Left kidney (tissue), 2 donors: ENCODE data around the gene ARHGAP10. TPM values are rescaled to one million over a fixed set of nuclear protein-coding genes. Genes with fewer than 3 reads are reported as not detected.

Experiments
- DNase-seq: peaks from one replicate; pipeline ENCODE4 v3.0.0-alpha.2; 2013
- polyA plus RNA-seq: library from polyadenylated mRNA; unstranded; fragments of 120-200 nt; gene quantifications from one replicate; pipeline ENCODE4 v1.2.1, GENCODE V29; 2013; ENCODE audit not compliant: insufficient read length

ARHGAP10 gene
- polyA plus RNA-seq, 1 donor = 18.4 TPM

DNA sequence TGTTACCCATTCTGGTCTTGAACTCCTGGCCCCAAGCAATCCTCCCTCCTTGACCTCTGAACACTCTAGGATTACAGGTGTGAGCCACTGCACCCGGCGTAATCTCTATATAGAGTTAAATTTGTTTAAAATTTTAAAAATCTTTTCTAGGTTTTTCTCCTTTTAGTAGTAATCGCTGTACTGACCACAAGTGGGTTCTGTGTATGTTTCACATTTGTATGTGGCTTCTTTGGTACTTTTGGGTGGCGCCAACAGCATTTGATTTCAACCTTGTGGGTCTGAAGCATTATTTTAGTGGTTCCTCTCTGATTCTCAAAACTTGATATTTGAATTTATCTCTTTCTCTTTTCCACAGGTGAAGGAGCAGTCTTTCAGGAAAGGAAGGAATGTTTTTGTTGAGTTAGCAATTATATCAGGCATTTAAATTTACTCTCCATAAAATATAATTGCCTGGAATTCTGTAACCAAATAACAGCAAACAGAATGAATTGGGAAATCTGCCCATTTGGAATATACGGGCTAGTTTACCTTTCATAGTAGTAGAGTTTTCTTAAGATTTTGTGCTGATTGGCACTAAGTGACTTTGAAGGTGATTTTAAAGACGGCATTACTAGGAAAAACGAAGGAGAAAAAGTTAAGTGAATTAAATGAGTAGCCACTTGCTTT is 29.5 kb downstream of the ARHGAP10 start:
- no peak for DNase-seq

DNA sequence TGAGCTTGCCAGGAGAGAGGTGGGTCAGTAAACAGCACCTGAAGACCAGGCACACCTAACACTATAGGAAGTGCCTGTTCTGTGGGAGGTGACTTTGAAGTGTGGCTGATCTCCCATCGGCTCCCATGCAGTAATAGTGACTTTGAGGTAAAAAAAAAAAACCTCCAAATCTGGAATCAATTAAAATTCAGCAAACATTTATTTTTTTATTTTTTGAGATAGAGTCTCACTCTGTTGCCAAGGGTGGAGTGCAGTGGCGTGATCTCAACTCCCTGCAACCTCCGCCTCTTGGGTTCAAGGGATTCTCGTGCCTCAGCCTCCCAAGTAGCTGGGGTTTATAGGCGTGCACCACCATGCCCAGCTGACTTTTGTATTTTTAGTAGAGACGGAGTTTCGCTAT is 32.4 kb downstream of the ARHGAP10 start:
- DNase-seq = no peak

DNA sequence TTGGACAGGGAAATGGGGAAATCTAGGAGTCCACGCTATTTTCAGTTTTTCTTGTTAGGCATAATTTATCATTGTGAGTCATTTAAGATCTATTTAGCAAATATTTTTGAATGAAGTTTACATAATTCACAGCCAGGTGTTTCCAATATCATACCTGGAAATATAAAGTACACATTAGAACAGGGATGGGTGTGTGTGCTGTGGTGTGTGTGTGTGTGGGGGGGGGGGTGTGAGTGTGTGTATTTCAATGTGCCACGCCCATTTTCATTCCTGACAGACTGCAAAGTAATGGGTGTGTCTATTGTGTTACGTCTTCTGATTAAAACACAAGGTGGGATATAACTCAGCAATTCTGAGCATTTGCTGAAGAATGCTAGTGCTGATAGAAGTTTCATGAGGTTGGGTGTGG is 33.2 kb downstream of the ARHGAP10 start:
- DNase-seq = no peak

DNA sequence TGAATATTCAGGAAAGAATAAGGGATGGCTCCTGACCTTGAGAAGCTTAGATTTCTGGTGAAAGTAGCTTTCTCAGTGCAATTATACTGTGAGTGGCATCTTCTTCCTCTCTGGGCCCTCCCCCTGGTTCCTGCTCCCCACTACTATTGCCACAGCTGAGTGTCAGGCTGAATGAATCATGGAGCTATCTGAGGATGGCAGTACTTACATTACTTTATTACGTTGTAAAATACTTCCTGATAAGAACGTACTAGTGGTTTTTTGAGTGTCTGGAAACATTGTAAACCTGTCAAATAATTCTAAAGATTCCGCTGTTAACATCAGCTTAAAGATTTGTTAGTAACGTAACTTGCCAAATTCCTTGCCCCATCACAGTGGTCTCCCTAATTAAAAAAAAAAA is 36.2 kb downstream of the ARHGAP10 start:
- no peak for DNase-seq

DNA sequence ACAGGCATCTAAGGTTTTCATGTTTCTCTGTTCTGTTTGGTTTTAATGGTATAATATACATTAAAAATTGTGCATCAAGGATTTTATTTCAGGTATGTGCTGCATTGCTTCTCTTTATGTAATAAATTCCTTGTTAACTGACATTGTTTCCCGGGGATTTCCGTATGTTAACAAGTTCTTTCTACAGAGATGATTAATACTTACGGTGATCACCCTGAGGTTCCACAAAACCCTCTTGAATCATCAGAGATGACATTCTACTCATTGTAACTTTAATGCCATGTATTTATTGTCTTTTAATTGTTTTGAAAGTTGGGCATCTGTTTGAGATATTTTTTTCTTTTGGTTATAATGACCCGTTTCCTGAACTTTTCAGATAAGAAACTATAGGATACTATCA is 37.5 kb downstream of the ARHGAP10 start:
- DNase-seq = no peak

DNA sequence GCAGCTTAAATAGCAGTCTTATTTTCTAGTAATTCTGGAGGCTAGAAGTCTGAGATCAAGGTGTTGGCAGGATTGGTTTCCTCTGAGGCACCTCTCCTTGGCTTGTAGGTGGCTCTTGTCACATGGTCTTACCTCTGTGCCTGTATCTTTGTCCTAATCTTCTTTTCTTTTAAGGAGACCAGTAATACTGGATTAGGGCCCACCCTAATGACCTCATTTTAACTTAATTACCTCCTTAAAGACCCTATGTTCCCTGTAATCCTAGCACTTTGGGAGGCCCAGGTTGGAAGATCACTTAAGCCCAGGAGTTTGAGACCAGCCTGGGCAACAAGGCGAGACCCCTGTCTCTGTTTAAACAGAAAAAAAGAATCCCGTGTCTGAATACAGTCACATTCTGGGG is 38.9 kb downstream of the ARHGAP10 start:
- no peak for DNase-seq

DNA sequence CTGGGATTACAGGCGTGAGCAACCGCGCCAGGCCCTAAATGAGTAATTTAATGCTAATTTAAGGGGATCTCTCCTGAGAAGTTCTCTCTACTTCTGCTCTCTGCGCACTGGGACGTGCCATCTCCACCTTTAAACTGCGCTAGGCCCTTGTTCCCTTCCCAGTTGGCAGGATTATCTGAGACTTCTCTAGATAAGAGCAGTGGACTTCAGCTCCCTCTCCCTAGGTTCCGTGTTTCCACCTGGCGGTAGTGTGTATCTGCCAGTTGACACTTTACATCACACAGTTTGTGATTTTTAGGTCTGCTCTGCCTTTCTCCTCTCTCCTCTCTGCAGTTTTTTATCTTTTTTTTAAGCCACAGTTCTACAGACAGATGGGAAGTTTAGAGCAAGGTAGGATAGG is 40.2 kb downstream of the ARHGAP10 start:
- no peak for DNase-seq

DNA sequence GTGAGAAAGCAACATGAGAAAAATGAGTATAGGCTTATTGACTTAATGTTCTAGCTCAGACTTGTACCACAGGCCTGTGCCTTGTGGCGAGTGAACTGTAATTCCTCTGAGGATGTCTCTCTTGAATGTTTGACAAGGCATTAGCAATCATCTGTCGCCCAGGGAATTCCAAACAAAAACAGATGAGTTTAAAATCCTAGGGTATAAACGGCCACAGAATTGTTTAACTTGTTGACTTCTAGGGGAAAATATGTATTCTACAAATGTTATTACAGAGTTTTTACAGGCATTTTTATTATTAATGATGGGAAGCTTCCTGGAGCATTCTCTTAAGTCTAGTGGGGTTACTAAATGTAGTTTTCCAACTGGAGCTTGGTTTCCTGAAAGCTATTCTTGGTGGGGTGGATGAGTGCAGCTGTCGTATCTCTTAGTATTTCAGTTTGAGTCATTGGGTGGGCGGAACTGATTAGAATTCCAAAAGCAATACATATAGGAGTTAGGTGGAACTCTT is 40.6 kb downstream of the ARHGAP10 start:
- no peak for DNase-seq

DNA sequence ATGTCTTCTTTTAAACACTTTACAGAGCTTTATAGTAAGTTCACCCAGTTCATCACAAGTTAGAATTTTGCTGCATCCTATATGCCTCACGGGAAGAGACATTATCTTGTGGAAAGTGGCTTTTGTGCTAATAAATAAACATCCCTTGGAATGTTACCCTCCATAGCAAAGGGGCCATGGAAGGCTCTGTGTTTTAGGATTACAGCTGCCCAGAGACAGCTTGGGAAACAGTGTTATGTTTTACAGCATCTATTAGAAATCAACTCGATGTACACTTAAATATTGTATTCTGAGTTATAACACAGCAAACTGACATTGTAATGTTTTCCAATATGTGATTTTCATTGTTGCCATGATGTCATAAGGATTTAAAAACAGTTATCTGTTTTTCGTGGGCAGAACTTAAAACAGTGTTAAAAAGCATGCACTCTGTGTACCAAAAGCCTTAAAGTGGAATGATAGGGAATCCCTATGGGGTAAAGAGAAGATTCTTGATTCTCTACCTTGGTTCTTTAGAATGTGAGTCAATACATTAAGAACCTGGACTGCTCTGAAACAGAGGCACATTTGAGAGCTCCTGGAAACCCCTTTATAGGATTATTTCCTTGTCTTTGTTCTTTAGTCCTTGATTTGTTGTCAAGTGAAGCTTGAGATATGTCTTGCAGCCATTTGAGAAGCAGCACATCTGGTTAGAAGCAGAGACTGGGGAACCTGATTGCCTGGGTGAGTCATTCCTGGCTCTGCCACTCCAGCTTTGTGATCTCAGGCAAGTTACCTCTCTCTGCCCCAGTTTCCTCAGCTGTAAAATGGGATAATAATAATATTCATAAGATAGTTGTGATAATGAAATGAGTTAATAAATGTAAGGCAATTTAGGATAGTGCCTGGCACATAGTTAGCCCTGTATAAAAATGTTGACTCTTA is 41.6 kb downstream of the ARHGAP10 start:
- DNase-seq = no peak

DNA sequence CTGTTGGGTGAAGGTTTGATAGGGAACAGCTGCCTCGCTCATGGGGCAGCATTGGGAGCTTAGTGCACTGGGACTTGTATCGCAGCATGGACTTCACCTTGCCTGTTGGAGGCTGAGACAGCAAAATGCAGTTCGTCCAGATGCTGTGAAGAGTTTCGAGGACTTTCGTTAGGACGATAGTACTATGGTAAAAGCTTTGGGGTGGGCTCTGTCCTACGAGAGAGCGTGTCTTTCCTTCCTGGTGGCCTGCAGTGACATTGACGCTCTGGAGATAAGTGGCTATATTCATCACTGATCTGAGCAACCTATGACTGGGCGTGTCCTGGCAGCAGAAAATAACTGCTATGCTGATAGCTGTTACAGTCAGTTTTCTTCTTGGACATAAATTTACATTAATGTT is 44.8 kb downstream of the ARHGAP10 start:
- DNase-seq = no peak

DNA sequence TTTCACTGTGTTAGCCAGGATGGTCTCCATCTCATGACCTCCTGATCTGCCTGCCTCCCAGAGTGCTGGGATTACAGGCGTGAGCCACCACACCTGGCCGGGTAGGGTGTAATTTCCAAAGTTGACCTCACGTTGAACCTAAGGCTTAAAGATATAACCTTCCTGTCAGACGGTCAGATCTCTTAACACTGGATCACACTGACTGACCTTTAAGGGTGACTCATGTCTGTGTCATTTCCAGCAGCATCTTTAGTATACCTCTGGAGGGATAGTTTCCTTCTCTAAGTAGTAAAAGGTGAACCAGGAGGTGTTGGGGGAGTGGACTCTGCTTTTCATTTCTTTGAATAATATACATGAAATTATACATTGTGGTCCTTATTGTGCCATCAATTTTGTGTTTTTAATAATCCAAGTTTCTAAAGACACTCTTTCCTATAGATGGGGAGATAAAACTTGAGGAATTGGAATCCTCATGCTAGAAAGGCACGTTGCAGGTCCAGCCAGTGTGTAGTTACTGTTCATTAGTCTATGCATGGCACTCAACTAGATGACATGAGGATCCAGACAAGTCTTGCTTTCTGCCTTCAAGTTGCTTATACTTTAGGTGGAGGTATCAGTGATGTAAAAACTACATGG is 45.7 kb downstream of the ARHGAP10 start:
- no peak for DNase-seq

DNA sequence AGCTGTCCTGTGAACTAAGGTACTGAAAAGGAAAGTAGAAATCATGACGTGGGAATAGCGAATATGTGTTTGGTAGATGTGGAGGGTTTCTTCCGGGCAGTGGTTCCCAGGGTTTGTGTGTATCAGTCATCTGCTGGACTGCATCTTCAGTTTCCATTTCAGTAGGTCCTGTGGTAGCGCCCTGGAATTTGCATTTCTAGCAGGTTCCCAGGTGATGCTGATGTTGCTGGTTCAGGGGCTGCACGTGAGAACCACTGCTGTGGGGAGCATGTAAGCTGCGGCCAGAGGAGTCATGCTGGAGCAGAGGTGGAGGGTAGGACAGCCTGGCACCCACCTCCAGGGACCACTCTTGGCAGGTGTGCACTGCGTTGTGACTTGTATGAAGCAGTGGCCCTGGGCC is 47.1 kb downstream of the ARHGAP10 start:
- no peak for DNase-seq

DNA sequence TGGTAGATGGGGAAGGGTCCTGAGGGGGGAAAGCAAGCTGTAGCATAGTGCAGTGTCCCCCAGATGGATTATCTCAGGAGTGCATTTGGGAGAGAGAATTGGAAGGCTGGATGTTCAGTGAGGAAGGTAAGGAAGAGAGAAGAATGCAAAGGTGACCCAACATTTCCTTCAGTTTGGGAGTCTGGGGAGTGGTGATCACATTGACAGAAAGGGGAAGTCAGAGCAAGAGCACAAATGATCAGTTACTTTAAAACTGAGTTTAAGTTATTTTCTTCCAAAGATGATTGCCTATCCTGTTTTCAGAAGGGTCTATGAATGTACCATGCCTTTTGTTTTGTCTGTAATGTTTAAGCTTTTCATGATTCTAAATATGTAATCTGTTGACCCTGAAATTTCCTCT is 47.6 kb downstream of the ARHGAP10 start:
- DNase-seq = no peak

DNA sequence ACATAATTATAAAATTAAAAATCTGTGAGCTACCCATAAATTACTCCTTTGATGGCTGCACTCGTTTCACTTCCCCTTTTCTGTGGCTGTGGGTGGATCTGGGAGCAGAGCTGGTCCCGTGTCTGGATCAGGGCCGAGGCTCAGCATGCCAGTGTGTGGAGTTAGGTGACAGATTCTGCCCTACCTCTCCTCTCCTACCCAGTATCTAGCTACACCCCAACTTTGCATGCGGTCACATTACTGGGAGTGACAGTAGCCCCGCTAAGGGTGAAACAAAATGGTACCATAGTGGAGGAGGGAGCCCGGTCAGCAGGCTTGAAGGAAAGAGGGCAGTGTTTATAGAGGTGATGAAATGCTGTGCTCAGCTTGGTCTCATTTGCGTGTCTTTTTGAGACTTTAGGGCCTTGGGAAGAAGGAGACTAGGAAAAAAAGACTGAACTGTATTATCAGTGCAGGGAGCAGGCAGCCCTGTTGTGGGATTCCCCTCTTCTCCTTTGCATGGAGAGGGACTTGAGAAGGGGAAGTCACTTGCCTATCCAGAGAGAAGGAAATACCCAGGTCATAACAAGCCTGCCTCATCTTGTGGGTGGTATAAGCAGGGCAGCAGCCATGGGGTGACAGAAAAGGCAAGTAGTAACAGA is 48.4 kb downstream of the ARHGAP10 start:
- DNase-seq = no peak

DNA sequence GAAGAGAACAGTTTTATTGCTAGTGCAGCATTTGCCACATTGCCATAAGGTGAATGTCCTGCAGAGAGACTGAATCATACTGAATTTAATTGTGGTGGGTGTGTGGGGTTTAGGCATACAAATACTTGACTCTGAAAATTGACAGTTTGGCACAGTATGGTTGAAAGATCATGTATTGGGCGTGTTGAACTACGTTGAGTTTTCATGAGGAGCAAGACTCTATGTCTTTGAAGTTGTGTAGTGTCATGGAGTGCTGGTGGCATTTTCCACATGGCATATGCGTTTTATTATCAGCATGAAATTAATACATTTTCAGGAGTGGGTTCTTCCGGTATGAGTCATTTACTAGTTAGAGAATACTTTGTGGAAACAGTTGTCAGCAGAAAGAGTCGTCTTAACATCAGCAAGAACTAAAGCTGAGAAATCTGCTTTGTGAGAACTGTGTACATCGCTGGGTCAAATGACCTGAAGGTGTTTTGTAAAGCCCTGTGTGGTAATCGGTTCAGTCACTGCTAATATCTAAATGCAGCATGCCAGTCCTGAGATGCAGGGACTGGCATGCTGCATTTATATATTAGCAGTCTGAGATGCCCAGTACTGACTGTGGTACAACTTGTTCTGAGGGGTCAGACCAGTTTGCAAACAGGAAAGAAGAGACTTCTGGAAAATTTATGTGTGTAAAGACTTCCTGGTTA is 50.3 kb downstream of the ARHGAP10 start:
- no peak for DNase-seq

DNA sequence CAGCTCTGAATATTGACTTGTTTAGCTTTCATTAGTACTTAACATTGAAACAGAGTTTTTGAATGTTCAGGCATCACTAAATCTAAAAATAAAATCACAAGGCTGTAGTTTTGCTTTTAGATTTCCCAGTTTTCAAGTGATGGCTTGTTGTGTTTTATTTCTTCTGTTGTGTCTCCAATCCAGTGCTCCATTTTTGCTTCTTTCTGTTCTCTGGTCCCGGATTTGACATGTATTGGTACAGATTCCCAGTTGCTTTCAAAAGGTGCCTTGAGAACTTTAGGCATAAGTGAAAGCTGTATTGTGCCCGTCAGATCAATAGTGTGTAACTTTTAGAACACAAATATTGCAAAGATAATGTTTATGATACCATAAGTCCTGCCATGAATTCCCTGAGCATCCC is 53.2 kb downstream of the ARHGAP10 start:
- no peak for DNase-seq

DNA sequence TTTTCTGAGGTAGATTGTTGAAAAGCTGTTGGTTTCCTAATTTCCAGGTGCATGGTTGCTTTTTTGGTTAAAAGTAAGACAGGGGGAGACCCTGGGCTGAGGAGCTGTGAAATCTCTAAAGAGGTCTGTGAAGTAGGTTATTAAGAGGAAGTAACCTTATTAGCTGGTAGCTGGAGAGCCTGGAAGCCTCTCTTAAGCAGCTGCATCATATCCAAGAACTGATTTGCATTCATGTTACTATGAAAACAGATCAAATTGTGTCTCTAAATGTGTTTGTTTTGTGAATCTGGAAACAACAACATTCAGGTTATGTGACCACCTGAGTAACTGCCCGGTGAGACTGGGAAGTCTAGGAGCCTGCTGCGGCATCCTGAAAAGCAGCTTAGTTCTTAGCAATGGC is 54.1 kb downstream of the ARHGAP10 start:
- DNase-seq = no peak

DNA sequence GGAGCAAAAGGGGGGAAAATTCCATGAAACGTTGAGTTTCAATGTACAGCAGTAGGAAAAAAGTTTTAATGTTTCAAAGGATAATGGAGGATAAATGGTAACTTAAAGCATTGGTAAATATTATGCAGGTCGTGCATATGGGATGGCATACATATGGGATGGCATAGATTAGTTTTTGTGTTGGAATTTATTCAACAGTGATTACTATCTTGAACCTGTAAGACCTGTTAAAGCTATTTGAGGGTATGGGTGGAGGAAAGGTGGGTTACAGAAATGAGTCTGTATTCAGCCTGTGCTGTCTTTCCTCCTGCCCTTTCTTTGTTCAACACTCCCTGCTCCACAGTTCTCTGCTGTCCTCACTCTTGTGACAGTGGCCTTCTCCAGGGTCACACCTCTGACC is 54.6 kb downstream of the ARHGAP10 start:
- DNase-seq = no peak

DNA sequence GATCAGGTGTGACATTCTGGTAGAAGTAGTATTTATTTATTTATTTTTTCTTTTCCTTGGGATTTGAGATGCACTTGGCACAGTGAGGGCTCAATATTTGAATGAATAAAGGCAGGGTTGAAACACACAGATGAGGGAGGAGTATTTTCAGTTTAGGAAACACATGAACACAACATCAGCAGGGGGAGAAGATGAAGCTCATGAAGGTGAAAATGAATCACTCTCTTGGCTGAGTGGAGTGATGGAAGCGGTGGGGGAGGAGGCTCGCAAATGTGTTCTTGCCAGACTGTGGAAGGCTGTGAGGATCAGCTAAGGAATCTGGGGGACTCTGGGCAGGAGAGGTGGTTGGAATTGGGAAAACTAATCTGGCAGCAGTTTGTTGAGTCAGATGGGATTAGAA is 55.3 kb downstream of the ARHGAP10 start:
- no peak for DNase-seq

DNA sequence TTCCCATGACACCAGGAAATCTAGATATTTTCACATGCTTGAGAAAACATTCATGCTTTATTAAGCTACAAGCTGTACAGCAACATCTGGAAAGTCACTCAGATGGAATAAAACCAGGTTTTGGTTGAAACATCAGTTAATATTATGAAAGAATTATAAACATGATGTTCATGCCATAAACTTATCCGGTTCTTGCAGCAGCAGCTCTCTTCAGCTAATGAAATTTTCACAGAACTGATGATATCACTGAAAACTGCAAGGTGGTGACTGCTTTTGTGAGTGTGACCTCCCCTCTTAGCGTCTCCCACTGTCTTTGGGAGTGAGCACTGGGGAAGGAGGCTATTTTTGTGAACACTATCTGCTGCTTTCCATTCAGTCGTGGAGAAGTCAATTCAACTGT is 56.9 kb downstream of the ARHGAP10 start:
- DNase-seq = no peak

DNA sequence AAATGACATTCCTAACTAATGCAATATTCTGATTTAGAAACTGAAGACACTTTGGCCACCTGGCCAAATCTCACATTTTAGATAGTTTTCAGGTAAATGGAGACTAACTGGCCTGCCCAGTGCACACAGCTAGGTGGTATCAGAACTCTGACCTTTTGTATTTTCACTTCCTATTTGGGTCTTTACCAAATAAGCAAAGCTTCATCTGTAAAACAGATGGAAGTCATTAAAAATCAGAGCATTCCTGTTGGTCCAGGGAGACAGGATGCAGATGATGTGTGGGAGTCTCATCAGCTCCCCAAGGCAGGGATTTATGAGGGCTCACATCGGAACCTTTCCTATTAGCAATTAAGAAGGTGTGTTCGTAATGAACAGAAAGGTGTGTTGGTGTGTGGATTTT is 57.7 kb downstream of the ARHGAP10 start:
- DNase-seq = no peak

DNA sequence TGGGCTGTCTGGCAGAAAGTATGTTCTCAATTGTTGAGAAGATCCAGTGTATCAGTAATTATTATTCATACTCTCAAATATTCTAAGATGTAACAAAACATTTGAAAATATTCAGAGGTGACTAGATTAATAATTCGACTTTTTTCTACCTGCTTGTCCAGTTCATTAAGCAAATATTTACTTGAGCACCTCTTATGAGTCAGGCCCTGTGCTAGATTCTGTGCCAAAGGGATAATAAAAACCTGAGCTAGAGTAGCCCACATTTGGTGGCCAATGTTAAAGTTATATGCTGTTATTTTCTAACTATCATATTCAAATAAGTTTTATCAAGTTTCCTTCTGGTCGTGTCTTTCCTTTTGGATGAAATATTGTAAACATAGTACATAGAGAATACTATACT is 58.5 kb downstream of the ARHGAP10 start:
- DNase-seq = no peak
